ENCODE measurements around the gene ATXN1. TPM values are rescaled to one million over a fixed set of nuclear protein-coding genes. Genes with fewer than 3 reads are reported as not detected.

The ATXN1 gene
- total RNA-seq, 1 experiment from 2014 or later: 8.1 TPM

GRCh38 chr6:16277101-16277981, 483.9 kb downstream of the ATXN1 start:
- Mint-ChIP-seq H3K4me3 (no peak overlapping the region), H3K9me3 (no peaks in the 10 kb centered on the region), H3K27me3 (ENCODE audit: low read depth) (no peaks in the 10 kb centered on the region), H3K36me3 (no peaks in the 10 kb centered on the region), H3K27ac (peak overlapping the region; percentile 77), H3K4me1 (peaks cover 9% of the 10 kb centered on the region)
- POLR2A ChIA-PET: no interaction called here
- DNase-seq (ENCODE audit: low spot score): peak; percentile 82
- peak; percentile 99 for ATAC-seq
- CTCF ChIA-PET: interaction anchor here (0.7 to 3.7 kb wide), 11 partner anchors 8 to 586 kb away, joined by 3 to 27 read pairs (median 4); partner anchors contain the start of gene GMPR
- TF ChIP-seq E2F5 (CRISPR knock-in tag; IDR thresholded peaks at IDR 0.05) (no peak), ZNF512 (CRISPR knock-in tag; IDR thresholded peaks at IDR 0.05; ENCODE audit: borderline replicate concordance) (no peak), ZNF138 (CRISPR knock-in tag; conservative IDR thresholded peaks at IDR 0.05) (no peak), NFYB (CRISPR knock-in tag; conservative IDR thresholded peaks at IDR 0.05; ENCODE audit: low read depth) (no peak), FOXP1 (CRISPR knock-in tag; IDR thresholded peaks at IDR 0.05; ENCODE audit: borderline replicate concordance) (no peak), FOXP4 (CRISPR knock-in tag; IDR thresholded peaks at IDR 0.05) (no peak), E2F4 (CRISPR knock-in tag; IDR thresholded peaks at IDR 0.05; ENCODE audit: borderline replicate concordance, low read depth) (no peak)

DNA sequence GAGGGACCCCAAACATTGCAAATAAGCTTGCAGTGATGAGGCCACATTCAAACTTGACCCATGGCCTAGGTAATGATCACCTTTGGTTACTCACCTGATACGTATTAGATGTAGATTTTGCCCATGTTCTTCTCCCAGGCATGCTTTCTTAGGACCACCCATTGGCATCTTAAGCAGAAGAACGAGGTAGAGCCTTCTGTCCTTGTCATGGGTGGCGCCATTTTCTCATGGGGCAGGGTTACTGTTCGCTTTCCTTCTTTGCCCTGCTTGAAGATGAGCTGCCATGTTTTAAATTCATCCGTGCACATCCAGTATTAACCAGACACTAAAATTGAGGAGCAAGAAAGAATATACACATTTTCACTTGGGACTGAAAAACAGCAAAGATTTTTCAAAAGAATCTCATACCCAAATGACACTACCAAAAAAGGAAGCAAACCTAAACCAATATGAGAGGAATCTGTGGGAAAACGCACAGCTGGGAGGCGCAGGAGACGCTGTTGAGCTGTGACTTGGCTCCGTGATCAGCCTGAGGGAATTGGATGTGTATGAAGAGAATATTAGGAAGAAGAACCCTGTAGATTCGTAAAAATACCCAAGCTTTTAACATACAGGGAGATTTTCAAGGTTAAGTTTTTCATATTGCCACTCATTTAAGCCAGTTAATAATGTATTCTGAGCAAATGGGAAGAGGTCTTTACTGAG, 486.2 kb downstream of the ATXN1 start:
- no peak overlapping the region for H3K27ac Mint-ChIP-seq
- H3K4me1 Mint-ChIP-seq: peaks cover 9% of the 10 kb centered on the region
- H3K9me3 Mint-ChIP-seq: no peaks in the 10 kb centered on the region
- H3K36me3 Mint-ChIP-seq: no peaks in the 10 kb centered on the region
- no peak for DNase-seq (ENCODE audit: low spot score)
- CTCF ChIA-PET: interaction anchor here (1.2 to 3.7 kb wide), 2 partner anchors 11 kb away, joined by 6 to 25 read pairs; no protein-coding TSS in a partner anchor
- H3K27me3 Mint-ChIP-seq (ENCODE audit: low read depth): no peaks in the 10 kb centered on the region
- ATAC-seq: no peak
- no peak overlapping the region for H3K4me3 Mint-ChIP-seq
- POLR2A ChIA-PET: no interaction called here
- TF ChIP-seq TEAD1 (CRISPR knock-in tag; IDR thresholded peaks at IDR 0.05) (no peak), PRRX2 (CRISPR knock-in tag; IDR thresholded peaks at IDR 0.05) (no peak), FOXK1 (CRISPR knock-in tag; IDR thresholded peaks at IDR 0.05) (no peak), CBFB (CRISPR knock-in tag; IDR thresholded peaks at IDR 0.05; ENCODE audit: low read depth) (no peak), TCF7 (CRISPR knock-in tag; IDR thresholded peaks at IDR 0.05; ENCODE audit: low read depth) (no peak), TEAD4 (CRISPR knock-in tag; IDR thresholded peaks at IDR 0.05) (no peak), JUN (CRISPR knock-in tag; IDR thresholded peaks at IDR 0.05) (no peak), CTCF (IDR thresholded peaks at IDR 0.05) (no peak)
- TF ChIP-seq, protein P1, sequence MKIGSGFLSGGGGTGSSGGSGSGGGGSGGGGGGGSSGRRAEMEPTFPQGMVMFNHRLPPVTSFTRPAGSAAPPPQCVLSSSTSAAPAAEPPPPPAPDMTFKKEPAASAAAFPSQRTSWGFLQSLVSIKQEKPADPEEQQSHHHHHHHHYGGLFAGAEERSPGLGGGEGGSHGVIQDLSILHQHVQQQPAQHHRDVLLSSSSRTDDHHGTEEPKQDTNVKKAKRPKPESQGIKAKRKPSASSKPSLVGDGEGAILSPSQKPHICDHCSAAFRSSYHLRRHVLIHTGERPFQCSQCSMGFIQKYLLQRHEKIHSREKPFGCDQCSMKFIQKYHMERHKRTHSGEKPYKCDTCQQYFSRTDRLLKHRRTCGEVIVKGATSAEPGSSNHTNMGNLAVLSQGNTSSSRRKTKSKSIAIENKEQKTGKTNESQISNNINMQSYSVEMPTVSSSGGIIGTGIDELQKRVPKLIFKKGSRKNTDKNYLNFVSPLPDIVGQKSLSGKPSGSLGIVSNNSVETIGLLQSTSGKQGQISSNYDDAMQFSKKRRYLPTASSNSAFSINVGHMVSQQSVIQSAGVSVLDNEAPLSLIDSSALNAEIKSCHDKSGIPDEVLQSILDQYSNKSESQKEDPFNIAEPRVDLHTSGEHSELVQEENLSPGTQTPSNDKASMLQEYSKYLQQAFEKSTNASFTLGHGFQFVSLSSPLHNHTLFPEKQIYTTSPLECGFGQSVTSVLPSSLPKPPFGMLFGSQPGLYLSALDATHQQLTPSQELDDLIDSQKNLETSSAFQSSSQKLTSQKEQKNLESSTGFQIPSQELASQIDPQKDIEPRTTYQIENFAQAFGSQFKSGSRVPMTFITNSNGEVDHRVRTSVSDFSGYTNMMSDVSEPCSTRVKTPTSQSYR (CRISPR knock-in tag; IDR thresholded peaks at IDR 0.05): no peak
- TF ChIP-seq, protein P2, sequence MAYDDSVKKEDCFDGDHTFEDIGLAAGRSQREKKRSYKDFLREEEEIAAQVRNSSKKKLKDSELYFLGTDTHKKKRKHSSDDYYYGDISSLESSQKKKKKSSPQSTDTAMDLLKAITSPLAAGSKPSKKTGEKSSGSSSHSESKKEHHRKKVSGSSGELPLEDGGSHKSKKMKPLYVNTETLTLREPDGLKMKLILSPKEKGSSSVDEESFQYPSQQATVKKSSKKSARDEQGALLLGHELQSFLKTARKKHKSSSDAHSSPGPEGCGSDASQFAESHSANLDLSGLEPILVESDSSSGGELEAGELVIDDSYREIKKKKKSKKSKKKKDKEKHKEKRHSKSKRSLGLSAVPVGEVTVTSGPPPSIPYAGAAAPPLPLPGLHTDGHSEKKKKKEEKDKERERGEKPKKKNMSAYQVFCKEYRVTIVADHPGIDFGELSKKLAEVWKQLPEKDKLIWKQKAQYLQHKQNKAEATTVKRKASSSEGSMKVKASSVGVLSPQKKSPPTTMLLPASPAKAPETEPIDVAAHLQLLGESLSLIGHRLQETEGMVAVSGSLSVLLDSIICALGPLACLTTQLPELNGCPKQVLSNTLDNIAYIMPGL (CRISPR knock-in tag; IDR thresholded peaks at IDR 0.05): no peak
- TF ChIP-seq, protein P3, sequence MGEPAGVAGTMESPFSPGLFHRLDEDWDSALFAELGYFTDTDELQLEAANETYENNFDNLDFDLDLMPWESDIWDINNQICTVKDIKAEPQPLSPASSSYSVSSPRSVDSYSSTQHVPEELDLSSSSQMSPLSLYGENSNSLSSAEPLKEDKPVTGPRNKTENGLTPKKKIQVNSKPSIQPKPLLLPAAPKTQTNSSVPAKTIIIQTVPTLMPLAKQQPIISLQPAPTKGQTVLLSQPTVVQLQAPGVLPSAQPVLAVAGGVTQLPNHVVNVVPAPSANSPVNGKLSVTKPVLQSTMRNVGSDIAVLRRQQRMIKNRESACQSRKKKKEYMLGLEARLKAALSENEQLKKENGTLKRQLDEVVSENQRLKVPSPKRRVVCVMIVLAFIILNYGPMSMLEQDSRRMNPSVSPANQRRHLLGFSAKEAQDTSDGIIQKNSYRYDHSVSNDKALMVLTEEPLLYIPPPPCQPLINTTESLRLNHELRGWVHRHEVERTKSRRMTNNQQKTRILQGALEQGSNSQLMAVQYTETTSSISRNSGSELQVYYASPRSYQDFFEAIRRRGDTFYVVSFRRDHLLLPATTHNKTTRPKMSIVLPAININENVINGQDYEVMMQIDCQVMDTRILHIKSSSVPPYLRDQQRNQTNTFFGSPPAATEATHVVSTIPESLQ (CRISPR knock-in tag; IDR thresholded peaks at IDR 0.05): no peak

All from WTC11 (cell line).